ENCODE measurements around the gene PTGER3. TPM values are rescaled to one million over a fixed set of nuclear protein-coding genes. Genes with fewer than 3 reads are reported as not detected.
"Not testable (repeated sequence)": the region's sequence is repeated elsewhere in the genome, so short reads cannot be mapped to it uniquely, and the experiment has no call there.

The PTGER3 gene
- total RNA-seq, 1 donor from 2014 or later: 2.5 TPM

- Mint-ChIP-seq H3K36me3 (ENCODE audit: low read depth) (no peaks in the 10 kb centered on the region), H3K27me3 (ENCODE audit: low read depth) (peaks cover 3% of the 10 kb centered on the region)
- TF ChIP-seq, protein P1, sequence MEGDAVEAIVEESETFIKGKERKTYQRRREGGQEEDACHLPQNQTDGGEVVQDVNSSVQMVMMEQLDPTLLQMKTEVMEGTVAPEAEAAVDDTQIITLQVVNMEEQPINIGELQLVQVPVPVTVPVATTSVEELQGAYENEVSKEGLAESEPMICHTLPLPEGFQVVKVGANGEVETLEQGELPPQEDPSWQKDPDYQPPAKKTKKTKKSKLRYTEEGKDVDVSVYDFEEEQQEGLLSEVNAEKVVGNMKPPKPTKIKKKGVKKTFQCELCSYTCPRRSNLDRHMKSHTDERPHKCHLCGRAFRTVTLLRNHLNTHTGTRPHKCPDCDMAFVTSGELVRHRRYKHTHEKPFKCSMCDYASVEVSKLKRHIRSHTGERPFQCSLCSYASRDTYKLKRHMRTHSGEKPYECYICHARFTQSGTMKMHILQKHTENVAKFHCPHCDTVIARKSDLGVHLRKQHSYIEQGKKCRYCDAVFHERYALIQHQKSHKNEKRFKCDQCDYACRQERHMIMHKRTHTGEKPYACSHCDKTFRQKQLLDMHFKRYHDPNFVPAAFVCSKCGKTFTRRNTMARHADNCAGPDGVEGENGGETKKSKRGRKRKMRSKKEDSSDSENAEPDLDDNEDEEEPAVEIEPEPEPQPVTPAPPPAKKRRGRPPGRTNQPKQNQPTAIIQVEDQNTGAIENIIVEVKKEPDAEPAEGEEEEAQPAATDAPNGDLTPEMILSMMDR (IDR thresholded peaks at IDR 0.05): no peak
Measured at GRCh38 chr1:70941563-70941962, 106.1 kb downstream of the PTGER3 start.

DNA sequence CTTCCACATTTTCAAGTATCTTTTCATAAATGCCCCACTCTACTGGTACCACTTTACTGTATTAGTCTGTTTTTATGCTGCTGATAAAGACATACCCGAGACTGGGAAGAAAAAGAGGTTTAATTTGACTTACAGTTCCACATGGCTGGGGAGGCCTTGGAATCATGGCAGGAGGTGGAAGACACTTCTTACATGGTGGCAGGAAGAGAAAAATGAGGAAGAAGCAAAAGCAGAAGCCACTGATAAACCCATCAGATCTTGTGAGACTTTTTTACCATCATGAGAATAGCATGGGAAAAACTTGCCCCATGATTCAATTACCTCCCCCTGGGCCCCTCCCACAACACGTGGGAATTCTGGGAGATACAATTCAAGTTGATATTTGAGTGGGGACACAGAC lies 107.2 kb downstream of the PTGER3 start:
- not testable (repeated sequence) for H3K27ac Mint-ChIP-seq (ENCODE audit: unreplicated experiment); DNase-seq (ENCODE audit: low spot score); H3K9me3 Mint-ChIP-seq (ENCODE audit: low read depth)

More at GRCh38 chr1:70941563-70941962, 106.1 kb downstream of the PTGER3 start:
- peaks cover 4% of the 10 kb centered on the region for H3K4me1 Mint-ChIP-seq (ENCODE audit: low read depth)
- no peak overlapping the region for H3K27ac Mint-ChIP-seq (ENCODE audit: unreplicated experiment)
- H3K9me3 Mint-ChIP-seq (ENCODE audit: low read depth): peaks cover 6% of the 10 kb centered on the region
- DNase-seq (ENCODE audit: low spot score): no peak
- no peak overlapping the region for H3K4me3 Mint-ChIP-seq (ENCODE audit: unreplicated experiment)

DNA sequence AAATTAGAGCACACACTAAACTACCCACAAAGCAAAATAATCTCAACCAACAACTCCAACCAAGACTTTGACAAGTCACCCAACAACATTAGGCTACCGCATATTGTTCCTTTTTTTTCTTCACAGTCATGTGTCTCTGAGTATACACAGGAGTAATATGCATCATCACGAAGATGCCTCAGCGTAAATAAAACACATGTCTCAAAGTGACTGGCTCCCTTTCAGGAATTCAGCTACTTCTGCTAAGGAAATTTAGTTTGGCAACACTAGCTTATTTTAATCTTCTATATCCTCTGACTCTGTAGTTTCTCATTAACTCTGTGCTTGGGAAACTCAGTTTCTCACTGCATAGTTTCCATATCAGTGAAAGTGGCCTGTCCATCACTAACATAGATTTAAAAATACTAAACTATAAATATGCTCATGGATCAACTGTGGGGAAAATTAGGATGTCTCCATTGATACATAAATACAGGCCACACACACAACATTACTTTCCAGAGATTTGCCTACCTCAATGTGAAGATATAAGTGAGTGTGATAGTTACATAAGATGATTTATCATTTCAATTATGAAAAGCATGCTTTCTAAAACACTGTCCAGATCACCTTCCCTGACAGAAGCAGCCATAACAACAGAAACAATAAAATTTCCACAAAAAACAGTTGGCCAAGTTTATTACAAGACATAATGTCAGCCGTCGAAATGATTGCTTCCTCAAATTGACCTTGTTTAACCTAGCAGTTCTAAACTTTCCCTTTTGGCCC lies 113.2 kb downstream of the PTGER3 start:
- H3K4me1 Mint-ChIP-seq (ENCODE audit: low read depth): no peaks in the 10 kb centered on the region
- TF ChIP-seq, protein P1 (IDR thresholded peaks at IDR 0.05): no peak
- no peak for DNase-seq (ENCODE audit: low spot score)
- H3K9me3 Mint-ChIP-seq (ENCODE audit: low read depth): no peaks in the 10 kb centered on the region
- no peaks in the 10 kb centered on the region for H3K36me3 Mint-ChIP-seq (ENCODE audit: low read depth)
- no peak overlapping the region for H3K4me3 Mint-ChIP-seq (ENCODE audit: unreplicated experiment)
- no peak overlapping the region for H3K27ac Mint-ChIP-seq (ENCODE audit: unreplicated experiment)
- no peaks in the 10 kb centered on the region for H3K27me3 Mint-ChIP-seq (ENCODE audit: low read depth)

More for the DNA sequence above, 107.2 kb downstream of the PTGER3 start:
- H3K4me3 Mint-ChIP-seq (ENCODE audit: unreplicated experiment); H3K36me3 Mint-ChIP-seq (ENCODE audit: low read depth); H3K27me3 Mint-ChIP-seq (ENCODE audit: low read depth); H3K4me1 Mint-ChIP-seq (ENCODE audit: low read depth): not testable (repeated sequence)

- DNase-seq (ENCODE audit: low spot score): no peak
- H3K36me3 Mint-ChIP-seq (ENCODE audit: low read depth): no peaks in the 10 kb centered on the region
- H3K4me3 Mint-ChIP-seq (ENCODE audit: unreplicated experiment): no peak overlapping the region
- H3K4me1 Mint-ChIP-seq (ENCODE audit: low read depth): no peaks in the 10 kb centered on the region
- no peaks in the 10 kb centered on the region for H3K27me3 Mint-ChIP-seq (ENCODE audit: low read depth)
- no peaks in the 10 kb centered on the region for H3K9me3 Mint-ChIP-seq (ENCODE audit: low read depth)
- TF ChIP-seq, protein P1 (IDR thresholded peaks at IDR 0.05): no peak
- H3K27ac Mint-ChIP-seq (ENCODE audit: unreplicated experiment): no peak overlapping the region
Measured at GRCh38 chr1:70930062-70930461, 117.6 kb downstream of the PTGER3 start.

- no peak for DNase-seq (ENCODE audit: low spot score)
- H3K36me3 Mint-ChIP-seq (ENCODE audit: low read depth): no peaks in the 10 kb centered on the region
- H3K27me3 Mint-ChIP-seq (ENCODE audit: low read depth): no peaks in the 10 kb centered on the region
- TF ChIP-seq, protein P1 (IDR thresholded peaks at IDR 0.05): no peak
- H3K4me1 Mint-ChIP-seq (ENCODE audit: low read depth): no peaks in the 10 kb centered on the region
- no peak overlapping the region for H3K4me3 Mint-ChIP-seq (ENCODE audit: unreplicated experiment)
- H3K9me3 Mint-ChIP-seq (ENCODE audit: low read depth): peaks cover 26% of the 10 kb centered on the region
- no peak overlapping the region for H3K27ac Mint-ChIP-seq (ENCODE audit: unreplicated experiment)
Measured at GRCh38 chr1:70922196-70922595, 125.4 kb downstream of the PTGER3 start.

Small RNAs within 50 kb of the gene (microRNA-seq; reads per million reads assigned to microRNA genes)
- 316 reads per million, percentile 70 among the genes with 10 or more reads in this experiment for gene MIR186 (ENCODE audit: borderline number of aligned reads)

Other genes starting within 250 kb of the PTGER3 start
- gene ZRANB2, start 33.2 kb upstream of the PTGER3 start, total RNA-seq: 60.6 to 110 TPM (median 60.7 TPM) in 3 replicates